GM21390 (cell line): ENCODE data around the gene GFPT2.

Experiments used
- ATAC-seq: cut with Tn5 transposase; IDR thresholded peaks from one replicate; pipeline ENCODE4 v1.9.1; 2021; ENCODE audit not compliant: unreplicated experiment

The GFPT2 gene

DNA sequence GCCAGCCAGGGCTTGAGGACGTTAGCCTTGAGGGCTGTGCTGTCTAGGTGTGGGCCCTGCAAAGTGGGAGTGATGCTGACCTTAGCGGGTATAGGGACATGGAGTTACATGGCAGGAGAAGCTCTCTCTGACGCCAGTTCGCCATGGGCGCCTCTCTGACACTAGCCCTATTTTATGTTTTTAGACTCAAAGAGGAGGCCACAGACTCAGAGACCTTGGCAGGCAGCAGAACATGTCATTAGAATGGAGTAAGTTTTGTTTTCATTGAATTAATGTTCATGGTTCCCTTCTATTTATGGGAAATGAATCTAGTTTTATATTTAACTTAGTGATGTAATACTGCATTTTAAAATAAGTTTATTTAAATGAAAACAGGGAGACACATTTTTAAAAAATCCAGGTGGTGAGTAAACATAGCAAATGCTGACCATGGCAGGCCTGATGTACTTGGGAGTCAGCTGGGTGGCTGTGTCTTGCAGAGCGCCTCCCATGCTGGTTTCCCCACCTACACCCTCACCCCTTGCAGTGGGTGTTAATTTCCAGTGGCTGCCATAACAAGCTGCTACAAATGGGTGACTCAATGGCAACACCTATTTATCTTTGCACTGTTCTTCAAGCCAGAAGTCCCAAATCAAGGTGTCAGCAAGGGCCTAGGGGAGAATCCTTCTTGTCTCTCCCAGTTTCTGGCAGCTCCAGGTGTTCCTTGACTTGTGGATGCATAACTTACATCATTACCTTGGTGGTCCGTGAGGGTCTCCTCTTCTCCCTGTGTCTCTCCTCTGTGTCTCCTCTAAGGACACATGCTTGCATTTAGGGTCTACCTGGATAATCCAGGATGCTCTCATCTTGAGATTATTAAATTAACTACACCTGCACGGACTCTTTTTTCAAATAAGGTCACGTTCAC is 25.6 kb upstream of the GFPT2 start:
- ATAC-seq = no peak

DNA sequence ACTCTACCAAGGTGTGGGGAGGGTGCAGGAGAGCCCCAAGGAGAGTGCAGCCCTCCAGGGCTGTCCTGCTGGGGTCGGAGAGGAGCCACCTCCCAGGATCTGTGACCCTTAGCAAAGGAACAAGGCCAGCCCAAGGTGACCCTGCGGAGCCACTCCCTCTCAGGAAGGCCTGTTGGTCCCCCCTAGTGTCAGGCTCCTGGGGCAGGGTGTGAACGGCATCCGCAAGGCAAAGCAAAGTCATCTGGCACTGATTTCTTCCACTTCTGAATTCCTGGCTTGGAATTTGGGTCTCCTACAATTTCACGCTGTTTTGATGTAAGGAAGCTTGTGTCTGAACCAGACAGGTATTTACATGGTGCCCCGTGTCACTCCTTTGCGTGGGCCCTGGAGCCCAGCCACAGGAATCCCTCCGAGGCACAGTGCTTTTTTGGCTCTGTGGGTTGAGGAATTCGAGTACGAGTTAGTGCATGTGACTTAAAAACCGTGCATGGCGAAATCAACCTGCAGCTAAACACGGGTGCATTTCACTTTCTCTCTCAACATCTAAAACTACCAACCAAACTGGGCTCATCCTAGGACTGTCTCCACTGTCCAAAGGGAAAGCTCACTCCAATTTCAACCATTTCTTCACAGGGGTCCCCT is 24.5 kb upstream of the GFPT2 start:
- ATAC-seq = no peak

DNA sequence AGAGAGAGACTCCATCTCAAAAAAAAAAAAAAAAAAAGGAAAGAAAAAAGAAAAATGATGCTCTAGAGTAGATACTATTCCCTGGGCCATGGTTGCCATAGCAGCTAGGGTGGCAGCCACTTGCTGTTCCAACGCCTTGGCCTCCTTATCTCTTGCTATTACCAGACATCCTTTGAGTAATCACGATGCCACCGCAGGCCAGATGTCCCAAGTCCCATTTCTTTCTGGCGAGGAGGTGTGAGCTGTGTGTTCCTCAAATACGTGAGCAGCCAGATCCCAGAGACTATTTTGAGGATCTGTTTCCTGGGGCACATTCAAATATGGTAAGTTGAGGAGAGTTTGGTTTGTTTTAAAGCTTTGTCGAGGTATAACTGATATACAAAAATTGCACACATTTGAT is 23.4 kb upstream of the GFPT2 start:
- no peak for ATAC-seq

DNA sequence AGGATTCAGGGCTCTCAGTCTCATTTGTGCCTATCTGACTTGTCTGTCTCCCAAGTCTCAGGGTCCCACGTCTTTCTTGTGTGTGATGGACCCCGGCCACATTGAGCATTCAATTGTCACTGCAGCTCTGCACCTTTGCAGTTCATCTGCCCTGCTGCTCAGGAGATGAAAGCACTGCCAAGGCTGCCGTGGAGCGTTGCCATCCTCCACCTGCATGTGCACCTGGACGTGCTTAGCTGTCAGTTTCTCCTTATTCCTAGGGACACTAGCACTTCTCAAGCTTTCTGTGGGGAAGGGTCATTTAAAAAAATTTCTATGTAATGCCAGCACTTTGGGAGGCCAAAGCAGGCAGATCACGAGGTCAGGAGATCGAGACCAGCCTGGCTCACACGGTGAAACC is 22.8 kb upstream of the GFPT2 start:
- no peak for ATAC-seq

DNA sequence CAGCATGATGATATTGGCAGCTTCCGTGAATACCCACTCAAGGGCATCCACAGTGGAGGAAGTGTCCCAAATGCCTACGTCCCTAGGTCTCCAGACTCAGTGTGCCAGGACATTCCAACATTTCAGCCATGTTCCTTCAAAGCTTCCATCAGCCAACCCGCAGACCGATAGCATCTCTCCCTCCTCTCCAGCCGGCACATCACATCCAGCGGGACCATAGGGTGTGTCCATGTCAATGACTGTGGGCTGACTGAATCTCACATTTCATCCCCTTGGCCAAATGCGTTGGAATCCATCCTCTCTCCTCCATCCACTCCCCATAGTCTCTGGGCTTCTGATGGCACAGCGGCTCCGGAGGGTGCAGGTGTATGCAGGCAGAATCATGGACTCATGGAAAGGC is 22.2 kb upstream of the GFPT2 start:
- no peak for ATAC-seq

DNA sequence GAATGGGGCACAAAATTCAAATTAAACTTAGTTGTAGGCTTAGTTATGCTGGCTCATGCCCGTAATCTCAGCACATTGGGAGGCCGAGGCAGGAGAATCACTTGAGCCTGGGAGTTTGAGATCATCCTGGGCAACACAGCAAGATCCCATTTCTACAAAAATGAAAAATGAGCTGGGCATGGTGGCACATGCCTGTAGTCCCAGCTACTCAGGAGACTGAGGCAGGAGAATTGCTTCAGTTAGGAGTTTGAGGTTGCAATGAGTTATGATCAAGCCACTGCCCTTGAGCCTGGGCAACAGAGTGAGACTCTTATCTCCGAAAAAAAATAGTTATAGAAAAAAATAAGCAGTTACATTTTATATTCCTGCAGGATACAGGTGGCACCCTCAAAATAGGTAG is 20.7 kb upstream of the GFPT2 start:
- no peak for ATAC-seq

DNA sequence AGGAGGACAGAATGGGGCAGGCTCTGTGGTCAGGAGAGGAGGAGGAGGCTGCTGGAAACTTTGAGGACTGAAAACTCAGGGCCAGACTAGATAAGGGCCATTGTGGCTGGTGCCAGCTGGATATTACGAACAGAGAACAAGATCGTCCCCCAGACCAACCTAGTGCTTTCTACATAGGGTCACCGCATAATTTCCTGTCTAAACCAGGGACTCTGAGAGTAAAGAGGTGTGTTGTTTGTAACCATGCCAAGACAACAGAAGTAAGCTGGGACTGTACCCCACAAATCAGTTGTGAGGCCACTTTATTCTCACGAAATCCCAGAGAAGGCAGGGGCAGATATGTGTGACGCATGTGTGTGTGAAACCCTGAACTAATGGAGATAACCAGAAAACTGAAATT is 20.3 kb upstream of the GFPT2 start:
- no peak for ATAC-seq

DNA sequence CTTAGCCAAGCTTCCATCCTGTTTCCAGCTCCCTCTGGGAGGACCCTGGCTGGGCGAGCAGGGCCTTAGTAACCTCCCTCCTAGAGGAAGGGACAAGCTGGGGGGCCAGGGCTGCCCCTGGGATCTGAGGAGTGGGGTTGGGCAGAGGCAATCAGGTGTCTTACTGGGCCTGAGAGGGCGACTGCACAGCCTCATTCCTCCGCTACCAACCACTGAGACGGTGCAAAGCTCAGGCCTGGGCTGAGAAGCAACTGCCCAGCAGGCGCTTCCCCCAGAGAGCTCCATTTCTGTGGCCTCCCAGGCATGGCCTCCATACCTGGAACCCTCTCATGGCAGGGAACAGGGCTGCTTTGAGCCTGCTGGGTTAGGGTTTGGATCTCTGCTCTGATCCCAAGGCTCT is 18.8 kb upstream of the GFPT2 start:
- no peak for ATAC-seq

DNA sequence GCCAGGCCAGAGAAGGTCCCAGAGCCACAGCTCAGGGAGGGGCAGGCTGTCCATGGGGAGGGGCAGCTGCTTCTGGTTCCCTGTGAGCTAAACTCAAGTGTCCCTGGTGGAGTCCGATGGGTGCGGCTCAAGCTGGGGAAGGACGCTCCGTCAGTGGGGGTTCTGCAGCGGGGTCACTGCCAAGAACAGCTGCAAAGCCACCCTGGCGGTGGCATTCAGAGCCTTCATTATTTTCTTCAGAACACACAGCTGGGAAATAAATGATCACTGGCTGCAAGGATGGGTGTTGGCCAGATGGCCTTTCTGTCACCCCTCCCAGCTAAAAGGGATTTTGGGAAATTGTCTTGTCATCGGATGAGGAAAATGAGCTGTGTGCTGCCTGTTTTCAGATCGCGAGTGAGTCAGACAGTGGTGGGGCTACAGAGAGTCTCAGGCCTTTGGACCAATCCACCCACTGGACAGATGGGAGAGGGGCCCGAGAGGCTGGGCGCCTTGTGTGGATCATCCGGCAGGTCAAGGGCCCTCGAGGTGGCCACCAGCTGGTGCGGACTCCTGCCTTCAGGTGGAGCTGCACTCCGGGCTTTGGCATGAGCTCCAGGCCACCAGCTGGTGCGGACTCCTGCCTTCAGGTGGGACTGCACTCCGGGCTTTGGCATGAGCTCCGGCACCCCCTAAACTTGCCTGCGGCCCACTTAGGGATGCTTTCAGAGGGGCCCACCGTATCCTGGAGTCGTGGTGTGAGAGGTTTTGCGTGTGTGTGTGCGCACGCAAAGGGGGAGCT is 17.9 kb upstream of the GFPT2 start:
- ATAC-seq = no peak

DNA sequence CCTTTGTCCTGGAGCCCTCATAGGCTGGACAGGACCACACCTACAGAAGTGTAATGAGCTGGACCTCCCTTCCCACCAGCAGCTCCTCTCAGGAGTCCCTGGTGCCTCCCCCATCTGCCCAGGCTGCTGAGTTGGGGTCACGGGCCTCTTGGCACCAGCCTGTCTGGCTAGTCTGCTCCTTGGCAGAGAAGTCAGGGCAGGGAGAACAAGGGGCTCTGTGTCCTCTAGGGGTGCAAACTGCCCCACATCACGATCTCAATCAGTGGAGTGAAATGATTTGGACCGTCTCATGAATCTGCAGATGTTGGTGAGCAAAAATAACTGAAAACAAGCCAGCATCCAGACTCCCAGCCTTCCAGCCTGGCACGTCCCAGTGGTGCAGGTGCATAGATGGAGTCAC is 14.9 kb upstream of the GFPT2 start:
- ATAC-seq = no peak

DNA sequence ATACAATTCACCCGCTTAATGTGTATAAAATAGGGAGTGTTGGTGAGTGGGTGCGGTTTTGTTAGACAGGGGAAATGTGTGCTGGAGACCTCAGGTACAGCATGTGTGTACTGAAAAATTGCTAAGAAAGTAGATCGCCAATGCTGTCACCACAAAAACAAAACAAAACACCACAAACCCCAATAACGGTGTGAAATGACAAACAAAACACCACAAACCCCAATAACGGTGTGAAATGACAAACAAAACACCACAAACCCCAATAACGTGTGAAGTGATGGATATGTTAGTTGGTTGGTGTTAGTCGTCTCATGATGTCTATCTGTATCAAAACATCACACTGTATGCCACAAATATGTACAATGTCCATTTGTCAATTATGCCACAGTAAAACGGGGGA is 14.2 kb upstream of the GFPT2 start:
- ATAC-seq = no peak

DNA sequence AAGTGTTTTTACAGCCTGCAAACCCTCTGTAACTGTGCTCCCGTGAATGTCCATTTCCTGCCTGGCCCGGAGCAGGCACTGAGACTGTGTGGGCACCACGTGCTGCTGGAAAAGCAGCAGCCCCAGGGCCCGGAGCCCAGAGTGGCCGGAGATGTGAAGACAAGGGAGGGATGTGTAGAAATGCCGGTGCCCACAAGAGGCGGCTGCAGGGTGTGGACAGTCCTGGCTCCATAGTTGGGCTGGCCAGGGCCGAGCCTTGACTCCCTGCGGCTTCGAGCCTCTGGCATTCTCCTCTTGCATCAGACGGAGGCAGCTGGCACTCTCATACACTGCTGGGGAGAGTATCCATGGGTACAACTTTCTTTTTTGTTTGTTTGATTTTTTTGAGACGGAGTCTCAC is 13.2 kb upstream of the GFPT2 start:
- no peak for ATAC-seq

DNA sequence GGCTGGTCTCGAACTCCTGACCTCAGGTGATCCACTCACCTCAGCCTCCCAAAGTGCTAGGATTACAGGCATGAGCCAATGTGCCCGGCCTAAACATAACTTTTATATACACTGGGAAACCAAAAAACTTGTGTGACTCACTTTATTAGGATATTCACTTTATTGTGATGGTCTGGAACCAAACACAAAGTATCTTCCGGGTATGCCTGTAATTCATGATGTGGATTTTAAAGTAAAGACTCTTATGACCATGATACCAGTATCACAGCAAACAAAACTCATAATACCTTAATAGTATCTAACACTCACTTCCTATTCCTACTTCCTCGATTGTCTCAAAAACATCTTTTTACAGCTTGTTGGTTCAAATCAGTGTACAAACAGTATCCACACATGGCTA is 12.7 kb upstream of the GFPT2 start:
- ATAC-seq = no peak

DNA sequence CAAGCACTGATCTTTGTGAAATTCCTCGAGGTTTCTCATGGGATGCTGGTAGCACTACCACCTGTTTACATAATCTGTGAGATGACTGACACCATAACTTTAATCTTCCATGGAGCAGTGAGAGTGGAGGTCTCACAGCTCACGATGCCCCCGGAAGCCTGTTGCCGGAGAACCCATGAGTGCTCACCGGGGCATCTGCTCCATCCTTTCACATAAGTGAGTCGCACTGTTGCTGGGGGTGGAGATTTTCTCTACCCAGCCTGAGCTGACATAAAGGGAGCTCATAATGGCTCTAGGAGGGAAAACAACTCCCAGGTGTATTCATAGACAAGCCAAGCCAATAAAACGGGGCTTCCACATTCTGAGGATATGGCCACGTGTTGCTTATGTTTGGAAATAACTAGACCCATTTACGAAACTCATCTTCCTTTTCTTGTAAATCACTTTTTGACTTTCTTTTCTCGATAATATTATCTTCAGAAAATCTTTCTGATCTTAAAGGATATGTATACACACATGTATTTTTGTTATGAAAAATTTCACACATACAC is 11.2 kb upstream of the GFPT2 start:
- no peak for ATAC-seq

DNA sequence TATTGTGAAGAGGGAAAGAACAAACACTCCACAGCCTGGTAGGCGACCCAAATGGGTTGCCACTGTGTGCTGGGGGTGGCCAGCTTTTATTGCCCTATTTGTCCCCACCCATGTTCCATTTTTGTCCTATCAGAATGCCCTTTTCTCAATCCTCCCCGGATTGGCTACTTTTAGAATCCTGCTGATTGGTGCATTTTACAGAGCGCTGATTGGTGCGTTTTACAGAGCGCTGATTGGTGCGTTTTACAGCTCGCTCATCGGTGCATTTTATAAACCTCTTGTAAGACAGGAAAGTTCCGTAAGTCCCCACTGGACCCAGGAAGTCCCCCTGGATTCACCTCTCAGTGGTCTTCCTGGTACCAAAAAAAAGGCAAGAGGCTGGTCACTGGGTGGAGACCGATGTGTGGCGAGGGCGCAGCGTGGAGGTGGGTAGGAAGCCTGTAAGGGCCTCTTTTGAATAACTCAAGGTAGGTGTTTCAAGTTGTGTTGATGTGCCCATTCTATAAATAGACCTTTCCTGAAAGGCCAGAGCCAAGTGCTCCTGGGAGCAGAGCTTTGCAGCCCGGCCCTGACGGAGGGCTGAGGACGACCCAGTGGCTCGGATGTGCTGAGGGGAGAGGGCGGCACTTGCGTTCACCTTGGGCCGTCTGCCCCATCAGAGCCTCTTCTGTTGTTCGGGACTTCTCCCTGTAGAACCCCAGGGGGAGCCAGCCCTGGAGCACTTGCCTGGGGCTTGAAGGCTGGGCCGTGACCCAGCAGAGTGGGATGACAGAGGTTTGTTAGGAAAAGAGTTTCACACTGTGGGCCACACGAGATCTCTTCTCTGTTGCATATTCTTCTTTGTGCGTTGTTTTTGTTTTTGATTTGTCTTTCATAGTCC is 7.2 kb upstream of the GFPT2 start:
- no peak for ATAC-seq

DNA sequence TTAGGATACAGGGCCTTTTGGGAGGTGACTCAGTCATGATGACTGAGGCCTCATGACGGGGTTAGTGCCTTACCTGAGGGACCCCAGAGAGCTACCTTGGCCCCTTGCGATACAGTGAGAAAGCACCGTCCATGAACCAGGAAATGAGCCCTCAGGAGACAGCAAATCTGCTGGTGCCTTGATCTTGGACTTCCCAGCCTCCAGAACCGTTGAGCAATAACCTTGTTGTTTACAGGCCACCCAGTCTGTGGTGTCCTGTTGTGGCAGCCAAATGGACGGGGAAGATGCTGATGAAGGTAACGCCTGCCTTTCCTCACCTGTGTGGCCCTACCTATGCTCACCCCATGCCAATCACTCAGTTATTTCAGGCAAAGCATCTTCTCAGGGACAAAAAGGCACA is 5.6 kb upstream of the GFPT2 start:
- ATAC-seq = no peak

DNA sequence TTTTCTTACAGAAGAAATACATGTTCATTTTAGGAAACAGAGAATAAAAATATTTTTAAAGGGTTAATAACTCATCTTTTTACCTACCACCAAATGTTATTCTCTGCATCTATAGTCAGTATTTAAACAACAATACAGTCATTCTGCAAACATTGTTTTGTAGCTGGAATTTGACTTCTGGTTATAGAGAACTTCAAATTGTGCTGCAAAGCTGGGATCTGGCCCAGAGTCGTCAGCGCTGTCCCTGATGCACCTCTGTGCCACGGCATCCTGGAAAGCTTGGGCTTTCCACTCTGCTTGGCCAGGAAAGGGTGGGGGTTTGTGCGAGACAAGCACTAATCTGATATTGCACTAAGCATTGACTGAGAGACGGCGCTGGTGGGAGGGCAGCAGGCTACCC is 5.0 kb upstream of the GFPT2 start:
- no peak for ATAC-seq

DNA sequence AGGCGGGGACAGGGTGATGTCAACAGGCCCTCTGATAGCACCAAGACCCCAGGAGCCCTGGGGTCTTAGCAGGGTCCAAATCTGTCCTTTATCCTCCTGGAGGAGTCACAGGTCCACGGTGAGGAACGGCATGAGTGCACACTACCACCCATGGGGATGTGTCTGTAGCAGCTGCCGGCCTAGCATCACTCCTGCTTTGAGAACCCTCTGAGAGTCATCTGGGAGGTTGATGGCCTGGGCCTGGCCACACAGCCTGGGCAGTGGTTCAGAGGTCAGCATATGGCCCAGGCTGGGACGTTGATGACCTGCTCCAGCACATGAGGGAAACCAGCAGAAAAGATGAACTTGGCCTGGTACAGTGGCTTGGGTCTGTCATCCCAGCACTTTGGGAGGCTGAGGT is 1.8 kb upstream of the GFPT2 start:
- ATAC-seq = no peak

DNA sequence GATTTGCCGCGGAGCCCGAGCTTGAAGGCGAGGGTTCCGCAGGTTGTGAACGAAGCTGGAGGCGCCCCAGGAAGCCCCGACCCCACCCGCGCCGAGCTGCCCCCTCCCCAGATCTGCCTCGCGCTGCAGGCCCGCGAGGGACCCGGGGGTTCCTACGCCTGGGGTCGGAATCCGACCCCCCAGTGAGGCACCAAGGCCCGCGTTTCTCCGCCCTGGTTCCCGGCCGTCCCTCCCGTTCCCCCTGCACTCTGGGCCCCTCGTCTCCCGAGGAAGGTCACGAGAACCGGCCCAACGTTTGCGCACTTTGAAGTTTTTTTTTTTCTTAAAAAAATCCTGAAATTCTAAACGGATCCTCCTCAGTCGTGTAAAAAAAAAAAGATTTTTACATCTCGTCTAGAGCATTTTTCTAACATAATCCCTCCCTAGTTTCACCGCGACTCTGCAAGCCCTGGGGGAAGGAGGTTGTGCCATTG is 880 bp upstream of the GFPT2 start:
- no peak for ATAC-seq
